Measurements from ENCODE around the gene SPZ1.
A peak's percentile ranks its signal among the peaks of the same experiment; 100 is the strongest.
"Not testable (repeated sequence)": the region's sequence is repeated elsewhere in the genome, so short reads cannot be mapped to it uniquely, and the experiment has no call there.

SPZ1 gene

DNA sequence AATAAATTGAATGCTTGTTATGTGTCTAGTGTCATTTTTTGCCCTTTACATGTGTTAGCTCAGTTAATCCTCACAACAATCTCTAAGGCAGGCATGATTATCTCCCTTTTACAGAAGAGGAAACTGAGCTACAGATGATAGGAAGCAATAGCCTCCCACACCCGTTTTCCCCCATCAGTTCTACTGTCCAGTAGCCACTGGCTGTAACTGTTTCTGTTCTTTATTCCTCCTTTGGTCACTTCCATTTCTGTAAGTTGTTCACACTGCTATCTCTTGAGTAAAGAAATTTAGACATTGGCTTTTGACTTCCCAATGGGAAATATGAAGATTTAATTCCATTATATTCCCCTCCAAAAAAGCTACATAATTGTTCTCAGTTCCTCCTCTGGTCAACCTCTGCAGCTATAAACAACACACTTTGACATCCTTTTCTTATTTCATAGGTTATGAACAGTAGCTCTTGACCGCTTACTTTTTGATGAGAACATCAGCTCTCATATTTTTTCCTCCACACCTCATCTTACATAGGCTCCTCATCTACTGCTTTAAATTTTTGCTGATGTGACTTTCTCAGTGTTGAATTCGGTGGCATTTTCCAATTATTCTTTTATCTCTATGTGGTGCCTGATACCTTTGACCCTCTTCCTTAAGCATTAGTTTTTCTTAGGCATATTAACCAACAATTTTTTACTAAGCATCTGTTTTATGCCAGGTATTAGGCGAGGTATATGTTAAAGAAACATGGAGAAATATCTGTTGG is 21.4 kb downstream of the SPZ1 start:
- DNase-seq = no peak

DNA sequence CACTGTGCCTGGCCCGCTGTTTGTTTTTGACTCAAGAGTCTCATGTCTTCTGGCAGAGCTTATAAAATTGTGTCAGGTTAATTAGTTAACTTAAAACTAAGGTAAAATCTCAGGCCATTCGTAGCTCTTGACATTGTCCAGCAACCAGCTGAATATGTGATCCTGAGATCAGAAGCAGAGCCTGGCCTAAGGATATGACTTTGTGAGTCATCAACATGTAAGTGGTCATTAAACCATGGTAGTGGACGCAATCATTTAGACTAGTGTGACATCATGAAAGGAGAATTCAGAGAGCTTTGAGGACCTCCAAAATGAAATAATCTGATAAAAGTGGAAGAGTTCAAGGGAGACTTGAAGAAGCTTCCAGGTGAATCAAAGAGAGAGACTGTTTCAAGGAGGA is 23.3 kb downstream of the SPZ1 start:
- DNase-seq = no peak

DNA sequence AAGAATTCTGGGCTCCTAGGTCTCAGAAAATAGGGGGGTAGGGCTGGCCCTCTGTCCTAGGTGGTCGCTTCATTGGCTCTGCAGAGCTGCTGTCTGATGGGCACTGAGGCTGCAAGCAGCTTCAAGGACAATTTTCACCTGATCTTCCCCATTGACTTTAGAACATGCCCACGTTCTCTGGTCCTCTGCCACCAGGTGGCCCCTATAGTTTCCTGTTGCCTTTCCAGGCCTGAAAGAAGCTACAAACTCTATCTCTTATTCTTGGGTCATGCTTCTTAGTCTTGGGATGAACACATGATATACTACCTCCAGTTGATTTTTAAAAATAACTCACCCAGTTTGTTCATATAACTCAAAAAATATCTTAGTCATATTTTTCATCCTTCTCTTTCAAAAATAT is 26.3 kb downstream of the SPZ1 start:
- DNase-seq = peak; percentile 20 to 39

DNA sequence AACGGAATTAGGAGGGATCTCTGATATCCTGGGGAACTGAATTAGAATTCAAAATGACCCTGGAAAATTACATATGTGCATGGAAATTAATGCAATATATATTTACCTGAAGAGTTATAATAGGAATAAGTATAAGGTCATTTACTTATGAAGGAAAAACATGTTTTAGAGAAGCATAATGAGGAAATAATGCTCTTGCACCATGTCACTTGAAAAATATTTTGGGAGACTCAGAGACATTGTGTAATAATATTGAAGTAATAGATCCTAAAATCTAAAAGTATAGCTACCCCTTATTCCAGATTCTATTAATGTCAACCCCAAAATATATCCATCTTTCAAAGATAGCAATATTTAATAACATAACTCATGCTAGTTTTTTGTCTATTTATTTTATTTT is 28.4 kb downstream of the SPZ1 start:
- DNase-seq = peak; percentile 51 to 61

DNA sequence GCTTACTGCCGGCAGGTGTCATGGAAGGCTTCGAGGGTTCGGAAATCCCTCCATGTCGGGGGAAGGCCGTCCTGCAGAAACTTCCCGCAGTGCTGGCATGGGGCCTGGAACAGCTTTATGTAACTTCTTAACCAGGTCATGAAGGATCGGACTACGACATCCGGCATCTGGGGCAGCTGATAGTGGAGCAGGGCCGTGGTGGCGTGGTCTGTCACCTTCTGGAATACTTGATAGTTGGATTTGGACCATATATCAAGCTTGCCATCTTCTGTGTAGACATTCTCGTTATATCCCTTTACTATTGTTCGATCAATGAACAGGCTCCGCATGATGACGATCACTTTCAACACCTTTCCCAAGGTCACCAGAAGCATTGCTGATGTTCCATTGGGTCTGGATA is 31.2 kb downstream of the SPZ1 start:
- DNase-seq = not testable (repeated sequence)

DNA sequence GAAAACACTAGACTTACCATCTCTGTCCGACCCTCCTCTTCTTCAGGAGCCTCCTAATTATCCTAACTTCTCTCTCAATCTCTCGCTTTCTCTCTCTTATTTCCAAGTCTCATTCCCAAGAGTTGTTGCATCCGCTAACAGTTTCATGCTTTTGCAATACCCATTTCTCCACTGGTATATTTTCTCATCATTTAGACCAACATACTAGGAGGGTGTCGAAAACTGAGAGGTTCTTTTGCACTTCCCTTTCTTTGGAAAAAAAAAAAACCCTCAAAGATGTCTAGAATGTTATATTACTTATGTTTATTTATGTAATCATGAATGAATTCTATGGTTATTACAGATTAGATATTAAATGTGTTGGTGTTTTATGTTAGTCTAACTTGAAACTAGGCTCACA is 35.9 kb downstream of the SPZ1 start:
- DNase-seq = peak; percentile 34

DNA sequence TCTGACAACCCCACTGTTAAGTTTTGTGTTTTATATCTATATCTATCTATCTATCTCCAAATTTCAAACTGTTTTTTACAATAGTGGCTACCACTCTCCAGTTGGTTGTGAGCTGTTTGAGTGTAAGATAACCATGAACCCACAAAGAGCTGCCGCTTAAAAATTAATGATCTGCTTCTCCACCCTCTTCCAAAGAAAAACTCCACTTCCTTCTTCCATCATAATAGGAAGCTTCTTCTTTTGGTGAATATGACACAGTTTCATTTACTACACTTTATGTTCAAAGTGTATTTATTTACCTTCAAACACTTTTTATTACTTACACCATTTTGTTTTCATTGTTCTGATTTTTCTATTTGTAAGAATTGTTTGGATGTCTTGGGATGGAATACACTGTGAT is 37.9 kb downstream of the SPZ1 start:
- no peak for DNase-seq

DNA sequence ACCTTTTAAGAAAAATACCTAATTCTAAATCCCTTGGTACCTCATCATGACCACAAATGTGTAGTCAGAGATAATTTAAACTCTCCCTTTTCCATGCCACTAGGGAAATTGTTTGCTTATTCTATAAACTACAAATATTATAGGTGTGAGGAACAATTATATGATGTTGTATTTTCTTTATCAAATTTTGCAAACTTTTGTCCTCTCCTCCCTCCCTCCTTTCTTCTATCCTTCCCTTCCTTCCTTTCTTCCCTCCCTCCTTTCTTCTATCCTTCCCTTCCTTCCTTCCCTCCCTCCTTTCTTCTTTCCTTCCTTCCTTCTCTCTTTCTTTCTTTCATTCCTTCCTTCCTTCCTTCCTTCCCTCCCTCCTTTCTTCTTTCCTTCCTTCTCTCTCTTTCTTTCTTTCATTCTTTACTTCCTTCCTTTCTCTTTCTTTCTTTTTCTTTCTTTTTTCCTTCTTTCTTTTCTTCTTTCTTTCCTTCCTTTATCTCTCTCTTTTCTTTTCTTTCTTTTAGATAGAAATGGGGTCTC is 41.2 kb downstream of the SPZ1 start:
- DNase-seq = no peak

DNA sequence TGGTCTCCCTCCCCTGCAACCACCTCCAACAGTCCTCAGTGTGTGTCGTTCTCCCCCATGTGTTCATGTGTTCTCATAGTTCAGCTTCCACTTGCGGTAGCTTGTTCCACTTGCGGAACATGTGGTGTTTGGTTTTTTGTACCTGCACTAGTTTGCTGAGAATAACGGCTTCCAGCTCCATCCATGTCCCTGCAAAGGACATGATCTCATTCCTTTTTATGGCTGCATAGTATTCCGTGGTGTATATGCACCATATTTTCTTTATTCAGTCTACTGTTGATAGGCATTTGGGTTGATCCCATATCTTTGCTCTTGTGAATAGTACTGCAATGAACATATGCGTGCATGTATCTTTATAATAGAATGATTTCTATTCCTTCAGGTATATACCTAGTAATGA is 45.1 kb downstream of the SPZ1 start:
- DNase-seq = no peak

DNA sequence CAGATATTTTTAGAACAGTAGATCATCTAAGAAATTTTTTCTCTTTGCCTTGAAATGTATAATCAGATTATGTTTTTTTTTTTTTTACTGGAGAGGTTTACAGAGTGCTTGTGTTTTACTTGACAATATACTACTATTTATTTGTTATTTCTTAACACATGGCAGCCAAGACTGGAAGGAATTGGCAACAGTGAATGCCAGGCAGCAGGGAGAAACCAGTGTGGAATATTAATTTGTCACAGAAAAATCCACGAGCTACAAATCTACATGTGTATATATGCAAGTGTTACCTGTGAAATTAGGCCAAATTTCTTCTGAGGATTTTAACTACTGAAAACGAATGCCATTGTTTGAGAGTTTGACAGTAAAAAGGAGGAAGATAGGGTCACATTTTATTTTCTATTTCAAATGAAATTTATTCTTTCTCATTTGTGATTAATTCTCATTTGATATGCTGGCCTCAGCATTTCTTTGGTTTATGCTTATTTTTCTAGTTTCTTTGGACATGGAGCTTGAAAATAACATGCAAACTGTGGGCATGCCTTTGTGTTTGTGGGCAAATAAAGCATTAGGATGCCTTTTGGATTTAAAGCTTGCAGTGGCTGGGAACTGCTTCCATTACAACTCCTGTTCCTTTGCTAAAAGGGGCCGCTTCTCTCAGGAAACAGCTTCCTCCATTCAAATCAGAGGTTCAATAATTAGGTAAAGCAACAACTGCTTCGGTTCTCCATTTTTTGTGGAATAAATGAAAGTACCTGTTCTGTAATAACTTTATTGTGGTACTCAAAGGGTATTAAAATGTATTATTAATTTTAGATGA is 49.1 kb downstream of the SPZ1 start:
- no peak for DNase-seq

DNA sequence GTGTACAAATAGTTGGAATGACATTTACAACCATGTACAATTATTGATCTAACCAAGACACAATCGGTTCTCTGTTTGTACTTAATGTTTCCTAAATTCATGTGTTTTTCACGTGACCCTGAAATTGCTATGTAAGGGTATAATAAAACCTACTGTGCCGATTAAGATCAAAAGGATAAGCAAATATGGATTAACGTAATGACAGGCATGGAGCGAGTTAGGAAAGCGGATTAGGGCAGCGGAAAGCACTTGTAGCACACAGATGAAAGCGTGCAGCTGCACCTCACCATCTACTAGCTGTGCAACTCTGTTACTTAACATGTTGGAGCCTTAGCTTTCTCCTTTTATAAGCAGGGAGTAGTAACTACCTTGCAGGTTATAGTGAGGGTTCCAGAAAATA is 49.7 kb downstream of the SPZ1 start:
- DNase-seq = no peak

DNA sequence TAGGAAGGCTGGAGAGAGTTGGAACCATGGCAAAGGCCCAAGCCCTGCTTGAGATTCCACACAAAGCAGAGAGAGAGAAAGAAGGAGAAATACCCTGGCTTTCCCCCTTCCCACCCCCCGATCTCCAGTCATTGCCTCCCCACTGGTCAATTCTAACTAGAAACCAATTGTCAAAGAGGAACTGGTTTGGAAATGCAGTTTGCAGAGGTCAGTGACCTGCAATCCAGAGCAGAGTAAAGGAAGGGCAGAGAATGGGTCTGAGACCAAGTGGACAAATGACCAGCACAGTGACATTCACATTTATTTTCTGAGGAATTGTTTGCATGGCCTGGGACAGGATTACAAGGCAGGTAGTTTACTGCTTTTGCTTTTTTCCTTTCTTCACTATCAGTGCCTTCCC is 50.6 kb downstream of the SPZ1 start:
- DNase-seq = peak; percentile 26 to 29
